Measurements from ENCODE around the gene SSRP1.

- no peak for TF ChIP-seq RFX5 (IDR thresholded peaks at IDR 0.05; ENCODE audit: low read depth, low read length)
- TF ChIP-seq, protein P1, sequence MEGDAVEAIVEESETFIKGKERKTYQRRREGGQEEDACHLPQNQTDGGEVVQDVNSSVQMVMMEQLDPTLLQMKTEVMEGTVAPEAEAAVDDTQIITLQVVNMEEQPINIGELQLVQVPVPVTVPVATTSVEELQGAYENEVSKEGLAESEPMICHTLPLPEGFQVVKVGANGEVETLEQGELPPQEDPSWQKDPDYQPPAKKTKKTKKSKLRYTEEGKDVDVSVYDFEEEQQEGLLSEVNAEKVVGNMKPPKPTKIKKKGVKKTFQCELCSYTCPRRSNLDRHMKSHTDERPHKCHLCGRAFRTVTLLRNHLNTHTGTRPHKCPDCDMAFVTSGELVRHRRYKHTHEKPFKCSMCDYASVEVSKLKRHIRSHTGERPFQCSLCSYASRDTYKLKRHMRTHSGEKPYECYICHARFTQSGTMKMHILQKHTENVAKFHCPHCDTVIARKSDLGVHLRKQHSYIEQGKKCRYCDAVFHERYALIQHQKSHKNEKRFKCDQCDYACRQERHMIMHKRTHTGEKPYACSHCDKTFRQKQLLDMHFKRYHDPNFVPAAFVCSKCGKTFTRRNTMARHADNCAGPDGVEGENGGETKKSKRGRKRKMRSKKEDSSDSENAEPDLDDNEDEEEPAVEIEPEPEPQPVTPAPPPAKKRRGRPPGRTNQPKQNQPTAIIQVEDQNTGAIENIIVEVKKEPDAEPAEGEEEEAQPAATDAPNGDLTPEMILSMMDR (CRISPR knock-in tag; IDR thresholded peaks at IDR 0.05) = no peak
- no peak for TF ChIP-seq ZNF17 (CRISPR knock-in tag; IDR thresholded peaks at IDR 0.05)
- TF ChIP-seq, protein P2, sequence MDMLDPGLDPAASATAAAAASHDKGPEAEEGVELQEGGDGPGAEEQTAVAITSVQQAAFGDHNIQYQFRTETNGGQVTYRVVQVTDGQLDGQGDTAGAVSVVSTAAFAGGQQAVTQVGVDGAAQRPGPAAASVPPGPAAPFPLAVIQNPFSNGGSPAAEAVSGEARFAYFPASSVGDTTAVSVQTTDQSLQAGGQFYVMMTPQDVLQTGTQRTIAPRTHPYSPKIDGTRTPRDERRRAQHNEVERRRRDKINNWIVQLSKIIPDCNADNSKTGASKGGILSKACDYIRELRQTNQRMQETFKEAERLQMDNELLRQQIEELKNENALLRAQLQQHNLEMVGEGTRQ (IDR thresholded peaks at IDR 0.05; ENCODE audit: low read depth, low read length) = no peak
- TF ChIP-seq, protein P2 (CRISPR knock-in tag; IDR thresholded peaks at IDR 0.05; ENCODE audit: borderline replicate concordance) = no peak
- no peak for TF ChIP-seq ELF1 (CRISPR knock-in tag; IDR thresholded peaks at IDR 0.05)
- TF ChIP-seq SIN3B (IDR thresholded peaks at IDR 0.05; ENCODE audit: low read length) = no peak
- TF ChIP-seq NCOA1 (CRISPR knock-in tag; IDR thresholded peaks at IDR 0.05) = no peak
- no peak for TF ChIP-seq ZSCAN29 (CRISPR knock-in tag; conservative IDR thresholded peaks at IDR 0.05)
- TF ChIP-seq, protein P3, sequence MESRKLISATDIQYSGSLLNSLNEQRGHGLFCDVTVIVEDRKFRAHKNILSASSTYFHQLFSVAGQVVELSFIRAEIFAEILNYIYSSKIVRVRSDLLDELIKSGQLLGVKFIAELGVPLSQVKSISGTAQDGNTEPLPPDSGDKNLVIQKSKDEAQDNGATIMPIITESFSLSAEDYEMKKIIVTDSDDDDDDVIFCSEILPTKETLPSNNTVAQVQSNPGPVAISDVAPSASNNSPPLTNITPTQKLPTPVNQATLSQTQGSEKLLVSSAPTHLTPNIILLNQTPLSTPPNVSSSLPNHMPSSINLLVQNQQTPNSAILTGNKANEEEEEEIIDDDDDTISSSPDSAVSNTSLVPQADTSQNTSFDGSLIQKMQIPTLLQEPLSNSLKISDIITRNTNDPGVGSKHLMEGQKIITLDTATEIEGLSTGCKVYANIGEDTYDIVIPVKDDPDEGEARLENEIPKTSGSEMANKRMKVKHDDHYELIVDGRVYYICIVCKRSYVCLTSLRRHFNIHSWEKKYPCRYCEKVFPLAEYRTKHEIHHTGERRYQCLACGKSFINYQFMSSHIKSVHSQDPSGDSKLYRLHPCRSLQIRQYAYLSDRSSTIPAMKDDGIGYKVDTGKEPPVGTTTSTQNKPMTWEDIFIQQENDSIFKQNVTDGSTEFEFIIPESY (CRISPR knock-in tag; IDR thresholded peaks at IDR 0.05) = no peak
- no peak for TF ChIP-seq ZNF430 (CRISPR knock-in tag; IDR thresholded peaks at IDR 0.05)
- no peak for TF ChIP-seq FOXJ3 (CRISPR knock-in tag; IDR thresholded peaks at IDR 0.05; ENCODE audit: borderline replicate concordance)
- no peak for TF ChIP-seq RAD21 (CRISPR knock-in tag; IDR thresholded peaks at IDR 0.05)
- TF ChIP-seq, protein P4, sequence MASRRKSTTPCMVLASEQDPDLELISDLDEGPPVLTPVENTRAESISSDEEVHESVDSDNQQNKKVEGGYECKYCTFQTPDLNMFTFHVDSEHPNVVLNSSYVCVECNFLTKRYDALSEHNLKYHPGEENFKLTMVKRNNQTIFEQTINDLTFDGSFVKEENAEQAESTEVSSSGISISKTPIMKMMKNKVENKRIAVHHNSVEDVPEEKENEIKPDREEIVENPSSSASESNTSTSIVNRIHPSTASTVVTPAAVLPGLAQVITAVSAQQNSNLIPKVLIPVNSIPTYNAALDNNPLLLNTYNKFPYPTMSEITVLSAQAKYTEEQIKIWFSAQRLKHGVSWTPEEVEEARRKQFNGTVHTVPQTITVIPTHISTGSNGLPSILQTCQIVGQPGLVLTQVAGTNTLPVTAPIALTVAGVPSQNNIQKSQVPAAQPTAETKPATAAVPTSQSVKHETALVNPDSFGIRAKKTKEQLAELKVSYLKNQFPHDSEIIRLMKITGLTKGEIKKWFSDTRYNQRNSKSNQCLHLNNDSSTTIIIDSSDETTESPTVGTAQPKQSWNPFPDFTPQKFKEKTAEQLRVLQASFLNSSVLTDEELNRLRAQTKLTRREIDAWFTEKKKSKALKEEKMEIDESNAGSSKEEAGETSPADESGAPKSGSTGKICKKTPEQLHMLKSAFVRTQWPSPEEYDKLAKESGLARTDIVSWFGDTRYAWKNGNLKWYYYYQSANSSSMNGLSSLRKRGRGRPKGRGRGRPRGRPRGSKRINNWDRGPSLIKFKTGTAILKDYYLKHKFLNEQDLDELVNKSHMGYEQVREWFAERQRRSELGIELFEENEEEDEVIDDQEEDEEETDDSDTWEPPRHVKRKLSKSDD (CRISPR knock-in tag; IDR thresholded peaks at IDR 0.05; ENCODE audit: low read depth) = no peak
These were observed 26.2 kb upstream of the SSRP1 start for GRCh38 chr11:57361926-57362325.

Data from HepG2 (cell line).